PC-9 (cell line): ENCODE results near the gene HSPG2. TPM values are rescaled to one million over a fixed set of nuclear protein-coding genes. Genes with fewer than 3 reads are reported as not detected.

Experiments used
- BruUV-seq: library from RNA; stranded (reverse); fragments of 400-500 nt; replicated peaks from 2 replicates; lab custom pipeline; 2021; lab: Mats Ljungman, UMichigan
- CTCF ChIA-PET: fragments of 300-600 bp; sonication (Branson Sonifier 250); formaldehyde crosslinking; loops from one replicate; lab custom pipeline; 2022; ENCODE audit warnings: antibody characterized with exemption; lab: Charles Lee
- POLR2A ChIA-PET: fragments of 300-600 bp; sonication (Branson Sonifier 250); formaldehyde crosslinking; loops from one replicate; lab custom pipeline; 2022; ENCODE audit warnings: antibody characterized with exemption; ENCODE audit not compliant: unreplicated experiment; lab: Charles Lee
- DNase-seq, 2 experiments: peaks; one replicate each; pipeline versions ENCODE4 v3.0.0 to v3.0.0-alpha.2; 2015 to 2022; ENCODE audit warnings: mixed read lengths in 1 of 2
- H2AFZ ChIP-seq: fragments of 200-600 bp; sonication (generic); 2 replicates; pipeline ENCODE4 v1.8.1; 2017; ENCODE audit warnings: antibody characterized with exemption
- H3F3A ChIP-seq: fragments of 200-600 bp; sonication (generic); 2 replicates; pipeline ENCODE4 v1.8.1; 2017; ENCODE audit warnings: antibody characterized with exemption, mild to moderate bottlenecking, low read depth; ENCODE audit not compliant: insufficient read depth
- H3K27ac ChIP-seq: fragments of 200-600 bp; sonication (generic); 2 replicates; pipeline ENCODE4 v1.6.1; 2016; ENCODE audit warnings: mixed run types
- H3K27me3 ChIP-seq: fragments of 200-600 bp; sonication (generic); 2 replicates; pipeline ENCODE4 v1.6.1; 2016; ENCODE audit warnings: low read depth, mixed run types; ENCODE audit not compliant: insufficient read depth
- H3K36me3 ChIP-seq: fragments of 200-600 bp; sonication (generic); 2 replicates; pipeline ENCODE4 v1.6.1; 2016; ENCODE audit warnings: low read depth, mixed run types
- H3K4me1 ChIP-seq: fragments of 200-600 bp; sonication (generic); replicated peaks from 2 replicates; pipeline ENCODE4 v1.6.1; 2016; ENCODE audit warnings: mixed run types; ENCODE audit not compliant: insufficient read depth
- H3K4me2 ChIP-seq: fragments of 200-600 bp; sonication (generic); 2 replicates; pipeline ENCODE4 v1.6.1; 2017; ENCODE audit warnings: mixed run types
- H3K4me3 ChIP-seq: fragments of 200-600 bp; sonication (generic); 2 replicates; pipeline ENCODE4 v1.6.1; 2016; ENCODE audit warnings: mixed run types
- H3K79me2 ChIP-seq: fragments of 200-600 bp; sonication (generic); 2 replicates; pipeline ENCODE4 v1.6.1; 2017; ENCODE audit warnings: low read depth, mixed run types
- H3K9me2 ChIP-seq: fragments of 200-600 bp; sonication (generic); 2 replicates; pipeline ENCODE4 v1.8.1; 2017; ENCODE audit warnings: mild to moderate bottlenecking; ENCODE audit not compliant: insufficient read depth
- H3K9me3 ChIP-seq: fragments of 200-600 bp; sonication (generic); 2 replicates; pipeline ENCODE4 v1.8.1; 2016; ENCODE audit warnings: low read depth; ENCODE audit not compliant: insufficient read depth
- H4K20me1 ChIP-seq: fragments of 200-600 bp; sonication (generic); 2 replicates; pipeline ENCODE4 v1.8.1; 2017; ENCODE audit not compliant: insufficient read depth
- CTCF ChIP-seq: fragments of 200-600 bp; sonication (generic); conservative IDR thresholded peaks from 2 replicates; pipeline ENCODE4 v1.6.1; 2017; ENCODE audit warnings: mixed run types, antibody characterized with exemption, mild to moderate bottlenecking, moderate library complexity
- EZH2 ChIP-seq: fragments of 200-600 bp; sonication (generic); IDR thresholded peaks from 2 replicates; pipeline ENCODE4 v1.8.0; 2017; ENCODE audit warnings: antibody characterized with exemption, low read depth
- intact Hi-C: fragments of 100-400 bp; cut with micrococcal nuclease; formaldehyde crosslinking; loops from one replicate; pipeline ENCODE4 v1.10.0; 2022; ENCODE audit not compliant: unreplicated experiment
- total RNA-seq: library from RNA; stranded (reverse); gene quantifications from 2 replicates; pipeline ENCODE4 v1.2.3, GENCODE V29; 2021

Gene HSPG2
- total RNA-seq, 1 experiment from 2014 or later = 126 TPM

GRCh38 chr1:21913763-21914162, 23.3 kb downstream of the HSPG2 start:
- DNase-seq = peak in 1 of 2 experiments; percentile 46
- Histone ChIP-seq H3K9me3 (no peaks in the 10 kb centered on the region), H3K27me3 (no peaks in the 10 kb centered on the region), H2AFZ (no peak overlapping the region), H3F3A (no peaks in the 10 kb centered on the region), H3K27ac (no peak overlapping the region), H3K4me1 (no peaks in the 10 kb centered on the region), H3K4me3 (no peak overlapping the region), H4K20me1 (no peaks in the 10 kb centered on the region), H3K36me3 (no peaks in the 10 kb centered on the region), H3K79me2 (no peaks in the 10 kb centered on the region), H3K4me2 (no peak overlapping the region), H3K9me2 (no peaks in the 10 kb centered on the region)
- TF ChIP-seq CTCF (no peak), EZH2 (no peak)
- POLR2A ChIA-PET = interaction anchor here (0.6 kb wide), 1 partner anchor 43 kb away, joined by 3 read pairs; no protein-coding TSS in a partner anchor
- CTCF ChIA-PET = no interaction called here
- BruUV-seq = no TSS peak
- intact Hi-C loops = no loop called here

- Histone ChIP-seq H3K27ac (no peak overlapping the region), H3K36me3 (no peaks in the 10 kb centered on the region), H3K9me3 (no peaks in the 10 kb centered on the region), H3K27me3 (no peaks in the 10 kb centered on the region), H3K4me2 (no peak overlapping the region), H3F3A (no peaks in the 10 kb centered on the region), H3K4me1 (no peaks in the 10 kb centered on the region), H4K20me1 (no peaks in the 10 kb centered on the region), H3K4me3 (no peak overlapping the region), H2AFZ (no peak overlapping the region), H3K9me2 (no peaks in the 10 kb centered on the region), H3K79me2 (no peaks in the 10 kb centered on the region)
- intact Hi-C loops = no loop called here
- DNase-seq = no peak
- no TSS peak for BruUV-seq
- ChIA-PET POLR2A (interaction anchor here (0.6 kb wide), 1 partner anchor 44 kb away, joined by 3 read pairs; no protein-coding TSS in a partner anchor), CTCF (no interaction called here)
- TF ChIP-seq EZH2 = no peak
- TF ChIP-seq CTCF = no peak
Measured at GRCh38 chr1:21913258-21913657, 23.9 kb downstream of the HSPG2 start.

- Histone ChIP-seq H3K4me1 (no peaks in the 10 kb centered on the region), H4K20me1 (no peaks in the 10 kb centered on the region), H3F3A (no peaks in the 10 kb centered on the region), H3K36me3 (no peaks in the 10 kb centered on the region), H3K9me2 (no peaks in the 10 kb centered on the region), H3K79me2 (no peaks in the 10 kb centered on the region), H3K27ac (no peak overlapping the region), H3K27me3 (no peaks in the 10 kb centered on the region), H3K9me3 (no peaks in the 10 kb centered on the region), H3K4me2 (no peak overlapping the region), H3K4me3 (no peak overlapping the region), H2AFZ (no peak overlapping the region)
- ChIA-PET POLR2A (no interaction called here), CTCF (no interaction called here)
- TF ChIP-seq EZH2 (no peak), CTCF (no peak)
- no TSS peak for BruUV-seq
- intact Hi-C loops = no loop called here
- no peak for DNase-seq
Measured at GRCh38 chr1:21912038-21912758, 24.9 kb downstream of the HSPG2 start.
